HFF-Myc (cell line): Measurements from ENCODE around the gene TEX38.
"Not testable (repeated sequence)": the region's sequence is repeated elsewhere in the genome, so short reads cannot be mapped to it uniquely, and the experiment has no call there.

ENCODE experiments used
- DNase-seq: peaks from one replicate; pipeline ENCODE4 v3.0.0-alpha.2; 2011; ENCODE audit warnings: low read depth; ENCODE audit errors: extremely low read depth
- H3K4me3 ChIP-seq: replicated peaks from 2 replicates; pipeline ENCODE4 v1.5.1; 2011; ENCODE audit warnings: low read depth, mild to moderate bottlenecking, control low read depth, low read length
- TF ChIP-seq, protein P1 (sequence below): IDR thresholded peaks from 2 replicates; pipeline ENCODE4 v1.5.1; 2012; ENCODE audit warnings: mild to moderate bottlenecking, low read depth, low read length, control low read depth; ENCODE audit errors: missing control alignments

TEX38 gene

DNA sequence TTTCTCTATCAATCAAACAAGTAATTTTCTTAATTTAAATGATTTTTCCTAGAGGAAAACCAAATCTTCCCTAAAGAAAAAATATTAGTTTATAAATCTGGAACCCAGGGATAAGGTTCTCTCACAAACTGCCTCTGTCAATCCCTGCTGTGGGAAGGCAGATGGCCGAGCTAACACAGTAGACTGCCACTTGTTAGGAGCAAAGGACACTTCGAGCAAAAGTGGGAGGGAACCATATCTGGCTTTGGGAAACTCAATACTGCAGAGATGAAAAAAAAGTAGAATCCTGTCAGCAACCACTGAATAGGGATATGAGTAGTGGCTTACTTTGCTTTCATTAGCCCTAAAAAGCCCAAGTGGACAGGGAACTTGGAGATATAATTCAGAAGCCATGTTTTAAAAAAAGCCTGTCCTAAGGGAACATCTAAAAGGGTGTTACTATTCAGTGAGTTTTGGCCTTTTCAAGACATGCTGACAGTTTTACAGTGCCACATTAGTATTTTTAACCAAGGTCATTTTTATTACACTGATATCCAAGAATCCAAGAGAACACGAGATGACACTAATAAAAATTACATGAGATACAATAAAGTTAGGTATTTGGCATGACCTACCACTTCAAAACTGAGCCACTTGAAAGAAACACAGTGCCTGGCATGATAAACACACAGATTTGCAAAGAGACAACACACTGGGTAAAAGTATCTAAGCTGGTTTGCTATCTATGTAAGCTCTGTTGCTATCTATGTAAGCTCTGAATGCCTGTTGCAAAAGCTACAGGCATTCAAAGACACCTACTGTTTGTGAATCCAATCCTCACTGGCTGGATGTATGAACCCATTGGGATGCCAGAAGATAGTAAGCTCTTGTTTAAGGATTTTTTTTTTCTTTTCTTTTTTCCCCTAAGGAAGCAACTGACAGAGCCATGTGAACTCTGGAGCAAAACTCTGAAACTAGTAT lies 21.4 kb downstream of the TEX38 start:
- DNase-seq = no peak
- no peak overlapping the region for H3K4me3 ChIP-seq
- TF ChIP-seq, protein P1, sequence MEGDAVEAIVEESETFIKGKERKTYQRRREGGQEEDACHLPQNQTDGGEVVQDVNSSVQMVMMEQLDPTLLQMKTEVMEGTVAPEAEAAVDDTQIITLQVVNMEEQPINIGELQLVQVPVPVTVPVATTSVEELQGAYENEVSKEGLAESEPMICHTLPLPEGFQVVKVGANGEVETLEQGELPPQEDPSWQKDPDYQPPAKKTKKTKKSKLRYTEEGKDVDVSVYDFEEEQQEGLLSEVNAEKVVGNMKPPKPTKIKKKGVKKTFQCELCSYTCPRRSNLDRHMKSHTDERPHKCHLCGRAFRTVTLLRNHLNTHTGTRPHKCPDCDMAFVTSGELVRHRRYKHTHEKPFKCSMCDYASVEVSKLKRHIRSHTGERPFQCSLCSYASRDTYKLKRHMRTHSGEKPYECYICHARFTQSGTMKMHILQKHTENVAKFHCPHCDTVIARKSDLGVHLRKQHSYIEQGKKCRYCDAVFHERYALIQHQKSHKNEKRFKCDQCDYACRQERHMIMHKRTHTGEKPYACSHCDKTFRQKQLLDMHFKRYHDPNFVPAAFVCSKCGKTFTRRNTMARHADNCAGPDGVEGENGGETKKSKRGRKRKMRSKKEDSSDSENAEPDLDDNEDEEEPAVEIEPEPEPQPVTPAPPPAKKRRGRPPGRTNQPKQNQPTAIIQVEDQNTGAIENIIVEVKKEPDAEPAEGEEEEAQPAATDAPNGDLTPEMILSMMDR = no peak

DNA sequence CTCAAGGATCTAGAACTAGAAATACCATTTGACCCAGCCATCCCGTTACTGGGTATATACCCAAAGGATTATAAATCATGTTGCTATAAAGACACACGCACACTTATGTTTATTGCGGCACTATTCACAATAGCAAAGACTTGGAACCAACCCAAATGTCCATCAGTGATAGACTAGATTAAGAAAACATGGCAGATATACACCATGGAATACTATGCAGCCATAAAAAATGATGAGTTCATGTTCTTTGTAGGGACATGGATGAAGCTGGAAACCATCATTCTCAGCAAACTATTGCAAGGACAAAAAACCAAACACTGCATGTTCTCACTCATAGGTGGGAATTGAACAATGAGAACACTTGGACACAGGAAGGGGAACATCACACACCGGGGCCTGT lies 23.0 kb downstream of the TEX38 start:
- not testable (repeated sequence) for H3K4me3 ChIP-seq, DNase-seq

DNA sequence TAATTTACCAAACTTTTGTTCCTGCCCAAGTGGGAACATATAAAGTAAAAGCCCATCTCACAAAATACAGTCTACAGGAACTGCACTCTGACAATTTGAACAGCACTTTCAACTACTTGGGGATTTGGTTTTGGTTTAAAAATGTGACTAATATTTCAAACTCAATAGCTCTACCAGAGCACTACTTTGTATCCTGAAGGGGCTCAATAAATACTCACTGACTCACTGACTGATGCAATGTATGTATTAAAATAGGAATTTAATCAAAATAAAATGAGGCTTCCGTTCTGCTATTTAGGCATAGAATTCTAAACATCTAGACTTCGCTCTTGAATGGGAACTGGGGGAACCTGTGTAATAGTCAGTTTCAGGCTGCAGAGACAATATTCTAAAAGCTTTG lies 25.4 kb downstream of the TEX38 start:
- no peak overlapping the region for H3K4me3 ChIP-seq
- TF ChIP-seq, protein P1 = no peak
- DNase-seq = no peak

DNA sequence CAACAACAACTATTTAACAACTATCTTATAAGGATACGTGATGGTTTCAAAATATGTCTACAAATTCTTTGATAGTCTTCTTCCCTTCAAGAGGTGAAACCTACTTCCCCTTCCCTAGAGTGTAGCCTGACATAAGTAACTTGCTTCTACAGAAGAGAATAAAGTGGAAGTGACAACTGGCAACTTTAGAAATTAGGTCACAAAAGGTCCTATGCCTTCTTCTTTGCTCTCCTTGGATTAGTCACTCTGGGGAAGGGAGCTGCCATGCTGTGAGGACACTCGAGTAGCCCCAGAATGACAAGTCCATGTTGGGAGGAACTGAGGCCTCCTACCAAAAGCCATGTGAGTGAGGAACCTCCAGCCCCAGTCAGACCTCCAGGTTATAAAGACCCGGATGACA lies 28.0 kb downstream of the TEX38 start:
- TF ChIP-seq, protein P1 = no peak
- no peak overlapping the region for H3K4me3 ChIP-seq
- no peak for DNase-seq

DNA sequence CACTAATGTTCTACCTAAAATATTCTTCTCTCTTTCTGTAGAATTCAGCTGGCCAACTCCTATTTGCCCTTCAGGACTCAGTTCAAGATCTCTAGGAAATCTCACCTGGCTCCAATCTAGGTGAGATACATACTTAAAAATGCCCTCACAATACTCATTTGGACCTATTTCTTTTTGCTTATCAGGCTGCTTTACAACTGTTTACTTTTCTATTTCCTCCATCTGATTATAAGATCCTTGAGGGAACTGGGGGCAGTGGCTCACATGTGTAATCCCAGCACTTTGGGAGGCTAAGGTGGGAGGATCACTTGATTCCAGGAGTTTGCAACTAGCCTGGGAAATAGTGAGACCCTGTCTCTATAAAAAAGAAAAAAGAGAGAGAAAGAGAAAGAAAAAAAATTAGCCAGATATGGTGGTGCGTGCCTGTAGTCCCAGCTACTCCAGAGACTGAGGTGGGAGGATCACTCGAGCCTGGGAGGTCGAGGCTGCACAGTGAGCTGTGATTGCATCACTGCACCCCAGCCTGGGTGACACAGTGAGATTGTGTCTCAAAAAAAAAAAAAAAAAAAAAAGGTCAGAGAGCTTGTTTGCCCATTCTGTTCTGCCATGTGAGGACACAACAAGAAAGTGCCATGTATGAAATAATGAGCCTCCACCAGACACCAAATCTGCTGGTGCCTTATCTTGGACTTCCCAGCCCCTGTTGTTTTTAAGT lies 32.4 kb downstream of the TEX38 start:
- TF ChIP-seq, protein P1 = no peak
- H3K4me3 ChIP-seq = no peak overlapping the region
- DNase-seq = no peak

DNA sequence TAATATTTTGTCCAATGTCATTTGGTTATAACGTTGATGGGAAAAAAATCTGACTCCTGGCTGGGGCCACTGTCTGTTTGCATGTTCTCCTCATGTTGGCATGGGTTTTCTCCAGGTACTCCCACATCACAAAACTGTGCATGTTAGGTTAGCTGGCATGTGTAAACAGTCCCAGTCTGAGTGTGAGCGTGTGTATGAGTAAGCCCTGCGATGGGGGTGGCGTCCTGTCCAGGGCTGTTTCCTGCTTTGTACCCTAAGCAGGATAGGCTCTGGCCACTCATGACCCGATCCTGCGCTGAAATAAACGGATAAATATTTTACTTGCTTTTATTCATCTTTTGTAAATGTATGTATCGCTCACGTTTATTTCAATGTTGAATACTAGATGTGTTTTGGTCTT lies 33.8 kb downstream of the TEX38 start:
- no peak for DNase-seq
- TF ChIP-seq, protein P1 = no peak
- no peak overlapping the region for H3K4me3 ChIP-seq

DNA sequence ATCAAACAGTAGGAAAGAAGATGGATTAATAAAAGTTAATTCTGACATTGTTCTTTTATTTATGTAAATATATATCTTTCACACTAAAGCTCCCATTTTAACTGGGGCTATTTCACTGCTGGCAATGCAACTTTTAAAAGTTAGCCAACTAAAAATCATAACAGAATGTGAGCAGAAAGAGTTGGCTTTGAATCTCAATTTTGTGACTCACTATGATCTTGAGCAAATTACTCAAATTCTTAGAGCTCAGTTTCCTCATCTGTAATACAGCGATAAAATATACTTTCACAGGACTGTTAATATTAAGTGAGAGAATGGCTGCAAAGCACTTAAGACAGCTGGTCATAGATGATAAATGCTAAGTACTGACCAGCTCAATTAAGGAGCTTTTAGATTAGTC lies 36.5 kb downstream of the TEX38 start:
- no peak for DNase-seq
- TF ChIP-seq, protein P1 = no peak
- H3K4me3 ChIP-seq = no peak overlapping the region
